ENCODE data around the gene RAC2.

GRCh38 chr22:37204045-37204655 is 39.9 kb downstream of the RAC2 start:
- TF ChIP-seq JUNB (IDR thresholded peaks at IDR 0.05) (no peak), HDAC2 (IDR thresholded peaks at IDR 0.05) (no peak), CBX2 (IDR thresholded peaks at IDR 0.05; ENCODE audit: borderline replicate concordance, low read depth) (no peak), ZSCAN20 (CRISPR knock-in tag; IDR thresholded peaks at IDR 0.05) (no peak), PHF8 (IDR thresholded peaks at IDR 0.05; ENCODE audit: borderline replicate concordance, low read depth) (no peak)
